Measurements from ENCODE around the gene GHR.

The GHR gene

DNA sequence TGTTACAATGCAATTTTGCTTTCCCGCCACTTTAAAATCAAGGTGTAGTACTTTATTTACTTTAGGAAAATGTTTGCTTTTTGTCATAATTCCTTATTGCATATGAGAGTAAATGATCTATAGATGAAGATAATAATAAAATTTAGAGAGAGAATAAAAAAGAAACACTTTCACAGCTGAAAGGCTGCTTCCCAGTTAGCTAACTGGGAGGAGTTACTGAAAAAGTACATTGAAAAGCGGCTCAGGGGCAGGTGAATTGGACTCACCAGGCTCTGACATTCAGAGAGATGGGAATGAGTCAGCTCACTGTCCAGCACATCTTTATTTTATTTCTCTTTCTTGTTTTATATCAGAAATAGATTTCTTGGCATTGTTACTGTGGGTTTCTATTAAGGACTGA, 201.7 kb downstream of the GHR start:
- Histone ChIP-seq H3K4me3 (ENCODE audit: low read length, poor library complexity, severe bottlenecking) (no peak overlapping the region), H3K9me2 (replicated peaks; ENCODE audit: low read depth, low read length) (no peaks in the 10 kb centered on the region)

DNA sequence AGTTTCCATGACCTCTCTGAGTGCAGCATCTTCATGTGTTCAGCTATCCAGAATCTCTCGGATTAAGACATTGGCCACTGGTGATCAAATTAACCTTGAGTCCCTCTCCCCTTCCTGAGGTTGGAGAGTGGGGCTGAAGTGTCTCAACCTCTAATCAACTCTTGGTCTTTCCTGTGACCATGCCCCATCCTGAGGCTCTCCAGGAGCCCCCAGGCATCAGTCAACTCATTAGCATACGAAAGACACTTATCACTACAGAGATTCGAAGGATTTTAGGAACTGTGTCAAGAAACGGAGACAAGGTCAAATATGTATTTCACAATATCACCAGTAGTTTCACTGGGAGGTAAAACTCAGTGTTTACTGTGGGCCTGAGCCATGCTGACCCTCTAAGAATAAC, 203.2 kb downstream of the GHR start:
- Histone ChIP-seq H3K9me2 (replicated peaks; ENCODE audit: low read depth, low read length) (no peaks in the 10 kb centered on the region), H3K79me2 (ENCODE audit: insufficient read depth, low read length) (no peaks in the 10 kb centered on the region), H3F3A (ENCODE audit: low read depth) (no peaks in the 10 kb centered on the region), H3K4me1 (ENCODE audit: insufficient read depth, low read length, poor library complexity, severe bottlenecking) (peaks cover 3% of the 10 kb centered on the region), H3K36me3 (ENCODE audit: insufficient read depth, low read length) (no peaks in the 10 kb centered on the region), H2AFZ (ENCODE audit: low read length) (no peak overlapping the region), H3K4me3 (ENCODE audit: low read length, poor library complexity, severe bottlenecking) (no peak overlapping the region), H3K9me3 (ENCODE audit: insufficient read depth, low read depth, low read length) (no peaks in the 10 kb centered on the region), H3K4me2 (ENCODE audit: low read depth, low read length, poor library complexity, severe bottlenecking) (no peak overlapping the region), H4K20me1 (ENCODE audit: insufficient read depth, low read length, poor library complexity, severe bottlenecking) (no peaks in the 10 kb centered on the region), H3K27me3 (ENCODE audit: insufficient read depth, low read length, poor library complexity, severe bottlenecking) (no peaks in the 10 kb centered on the region), H3K9ac (ENCODE audit: low read depth, low read length, poor library complexity, severe bottlenecking) (no peak overlapping the region)
- TF ChIP-seq, protein P1, sequence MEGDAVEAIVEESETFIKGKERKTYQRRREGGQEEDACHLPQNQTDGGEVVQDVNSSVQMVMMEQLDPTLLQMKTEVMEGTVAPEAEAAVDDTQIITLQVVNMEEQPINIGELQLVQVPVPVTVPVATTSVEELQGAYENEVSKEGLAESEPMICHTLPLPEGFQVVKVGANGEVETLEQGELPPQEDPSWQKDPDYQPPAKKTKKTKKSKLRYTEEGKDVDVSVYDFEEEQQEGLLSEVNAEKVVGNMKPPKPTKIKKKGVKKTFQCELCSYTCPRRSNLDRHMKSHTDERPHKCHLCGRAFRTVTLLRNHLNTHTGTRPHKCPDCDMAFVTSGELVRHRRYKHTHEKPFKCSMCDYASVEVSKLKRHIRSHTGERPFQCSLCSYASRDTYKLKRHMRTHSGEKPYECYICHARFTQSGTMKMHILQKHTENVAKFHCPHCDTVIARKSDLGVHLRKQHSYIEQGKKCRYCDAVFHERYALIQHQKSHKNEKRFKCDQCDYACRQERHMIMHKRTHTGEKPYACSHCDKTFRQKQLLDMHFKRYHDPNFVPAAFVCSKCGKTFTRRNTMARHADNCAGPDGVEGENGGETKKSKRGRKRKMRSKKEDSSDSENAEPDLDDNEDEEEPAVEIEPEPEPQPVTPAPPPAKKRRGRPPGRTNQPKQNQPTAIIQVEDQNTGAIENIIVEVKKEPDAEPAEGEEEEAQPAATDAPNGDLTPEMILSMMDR (conservative IDR thresholded peaks at IDR 0.05; ENCODE audit: low read length), result no peak
- no peak for TF ChIP-seq EZH2phosphoT487 (IDR thresholded peaks at IDR 0.05; ENCODE audit: borderline replicate concordance)

More for the DNA sequence above, 201.7 kb downstream of the GHR start:
- H3K4me1 ChIP-seq (ENCODE audit: insufficient read depth, low read length, poor library complexity, severe bottlenecking), result no peaks in the 10 kb centered on the region
- H3K27me3 ChIP-seq (ENCODE audit: insufficient read depth, low read length, poor library complexity, severe bottlenecking), result no peaks in the 10 kb centered on the region
- TF ChIP-seq, protein P1 (conservative IDR thresholded peaks at IDR 0.05; ENCODE audit: low read length), result no peak
- TF ChIP-seq EZH2phosphoT487 (IDR thresholded peaks at IDR 0.05; ENCODE audit: borderline replicate concordance), result no peak
- no peak overlapping the region for H3K4me2 ChIP-seq (ENCODE audit: low read depth, low read length, poor library complexity, severe bottlenecking)
- H3K79me2 ChIP-seq (ENCODE audit: insufficient read depth, low read length), result no peaks in the 10 kb centered on the region
- H3K9ac ChIP-seq (ENCODE audit: low read depth, low read length, poor library complexity, severe bottlenecking), result no peak overlapping the region
- no peaks in the 10 kb centered on the region for H3K9me3 ChIP-seq (ENCODE audit: insufficient read depth, low read depth, low read length)
- no peak overlapping the region for H2AFZ ChIP-seq (ENCODE audit: low read length)
- H4K20me1 ChIP-seq (ENCODE audit: insufficient read depth, low read length, poor library complexity, severe bottlenecking), result no peaks in the 10 kb centered on the region
- no peaks in the 10 kb centered on the region for H3K36me3 ChIP-seq (ENCODE audit: insufficient read depth, low read length)
- no peaks in the 10 kb centered on the region for H3F3A ChIP-seq (ENCODE audit: low read depth)

- H3K9me2 ChIP-seq (replicated peaks; ENCODE audit: low read depth, low read length), result no peaks in the 10 kb centered on the region
- no peak overlapping the region for H3K9ac ChIP-seq (ENCODE audit: low read depth, low read length, poor library complexity, severe bottlenecking)
- H2AFZ ChIP-seq (ENCODE audit: low read length), result no peak overlapping the region
- H3K4me2 ChIP-seq (ENCODE audit: low read depth, low read length, poor library complexity, severe bottlenecking), result no peak overlapping the region
- no peak overlapping the region for H3K4me3 ChIP-seq (ENCODE audit: low read length, poor library complexity, severe bottlenecking)
- no peaks in the 10 kb centered on the region for H3K36me3 ChIP-seq (ENCODE audit: insufficient read depth, low read length)
- H3K79me2 ChIP-seq (ENCODE audit: insufficient read depth, low read length), result no peaks in the 10 kb centered on the region
- no peaks in the 10 kb centered on the region for H3K9me3 ChIP-seq (ENCODE audit: insufficient read depth, low read depth, low read length)
- H3F3A ChIP-seq (ENCODE audit: low read depth), result no peaks in the 10 kb centered on the region
- peaks cover 3% of the 10 kb centered on the region for H3K4me1 ChIP-seq (ENCODE audit: insufficient read depth, low read length, poor library complexity, severe bottlenecking)
- H3K27me3 ChIP-seq (ENCODE audit: insufficient read depth, low read length, poor library complexity, severe bottlenecking), result no peaks in the 10 kb centered on the region
- no peaks in the 10 kb centered on the region for H4K20me1 ChIP-seq (ENCODE audit: insufficient read depth, low read length, poor library complexity, severe bottlenecking)
- no peak for TF ChIP-seq EZH2phosphoT487 (IDR thresholded peaks at IDR 0.05; ENCODE audit: borderline replicate concordance)
- TF ChIP-seq, protein P1 (conservative IDR thresholded peaks at IDR 0.05; ENCODE audit: low read length), result no peak
These were observed 205.6 kb downstream of the GHR start for GRCh38 chr5:42628821-42629220.

All from Loucy (cell line).